Neural cell (in vitro differentiated cells): ENCODE data around the gene NCOA3. TPM values are rescaled to one million over a fixed set of nuclear protein-coding genes. Genes with fewer than 3 reads are reported as not detected.
"Not testable (repeated sequence)": the region's sequence is repeated elsewhere in the genome, so short reads cannot be mapped to it uniquely, and the experiment has no call there.

Experiments used
- H2AFZ ChIP-seq: fragments of 200-600, 300-800 bp; sonication (generic), shearing (Covaris generic); 2 replicates; pipeline ENCODE4 v1.6.0; 2014; ENCODE audit warnings: low read depth, mild to moderate bottlenecking, antibody characterized with exemption, low read length, moderate library complexity
- H3F3A ChIP-seq: fragments of 200-600 bp; shearing (Covaris generic); 2 replicates; pipeline ENCODE4 v1.6.1; 2016; ENCODE audit warnings: mild to moderate bottlenecking, moderate library complexity, mixed read lengths, antibody characterized with exemption, low read length; ENCODE audit not compliant: insufficient read depth, poor library complexity, severe bottlenecking
- H3K27ac ChIP-seq: fragments of 200-600, 300-800 bp; sonication (generic), shearing (Covaris generic); 2 replicates; pipeline ENCODE4 v1.5.1; 2014; ENCODE audit warnings: mild to moderate bottlenecking, low read length, moderate library complexity
- H3K27me3 ChIP-seq: fragments of 300-800, 200-600 bp; sonication (generic), shearing (Covaris generic); 2 replicates; pipeline ENCODE4 v1.6.0; 2014; ENCODE audit warnings: mild to moderate bottlenecking, low read depth, low read length, moderate library complexity; ENCODE audit not compliant: insufficient read depth
- H3K36me3 ChIP-seq: fragments of 300-800, 200-600 bp; sonication (generic), shearing (Covaris generic); 2 replicates; pipeline ENCODE4 v1.5.1; 2014; ENCODE audit warnings: mild to moderate bottlenecking, antibody characterized with exemption, low read length, moderate library complexity; ENCODE audit not compliant: insufficient read depth
- H3K4me2 ChIP-seq: fragments of 300-800, 200-600 bp; sonication (generic), shearing (Covaris generic); 2 replicates; pipeline ENCODE4 v1.6.0; 2014; ENCODE audit warnings: mild to moderate bottlenecking, low read length
- H3K4me3 ChIP-seq: fragments of 300-800, 200-600 bp; sonication (generic), shearing (Covaris generic); 2 replicates; pipeline ENCODE4 v1.5.1; 2014; ENCODE audit warnings: mild to moderate bottlenecking, low read length, moderate library complexity
- H3K79me2 ChIP-seq: fragments of 200-600 bp; shearing (Covaris generic); replicated peaks from 2 replicates; pipeline ENCODE4 v1.6.0; 2014; ENCODE audit warnings: mild to moderate bottlenecking, low read length, moderate library complexity; ENCODE audit not compliant: insufficient read depth
- H3K9ac ChIP-seq: fragments of 300-800, 200-600 bp; sonication (generic), shearing (Covaris generic); 2 replicates; pipeline ENCODE4 v1.6.1; 2016; ENCODE audit warnings: mild to moderate bottlenecking, low read length, mixed read lengths
- H3K9me2 ChIP-seq: fragments of 200-600 bp; shearing (Covaris generic); 2 replicates; pipeline ENCODE4 v1.6.1; 2016; ENCODE audit warnings: mild to moderate bottlenecking, low read length, mixed read lengths; ENCODE audit not compliant: insufficient read depth
- H3K9me3 ChIP-seq: fragments of 200-600, 300-800 bp; sonication (generic), shearing (Covaris generic); 2 replicates; pipeline ENCODE4 v1.6.1; 2016; ENCODE audit warnings: mild to moderate bottlenecking, mixed run types, low read length, moderate library complexity, mixed read lengths
- H4K20me1 ChIP-seq: fragments of 200-600 bp; shearing (Covaris generic); 2 replicates; pipeline ENCODE4 v1.6.1; 2016; ENCODE audit warnings: mild to moderate bottlenecking, mixed run types; ENCODE audit not compliant: insufficient read depth
- EP300 ChIP-seq: fragments of 450-650 bp; conservative IDR thresholded peaks from 2 replicates; pipeline ENCODE4 v1.6.1; 2014; ENCODE audit warnings: antibody characterized with exemption, mild to moderate bottlenecking, moderate library complexity; ENCODE audit not compliant: poor library complexity, severe bottlenecking
- EZH2 ChIP-seq: fragments of 200-600, 300-800 bp; shearing (Covaris generic), sonication (generic); IDR thresholded peaks from 2 replicates; pipeline ENCODE4 v1.6.1; 2014; ENCODE audit warnings: antibody characterized with exemption, low read length, borderline replicate concordance, mild to moderate bottlenecking; ENCODE audit not compliant: insufficient read depth, poor library complexity, severe bottlenecking
- MXI1 ChIP-seq: fragments of 450-650 bp; conservative IDR thresholded peaks from 2 replicates; pipeline ENCODE4 v1.6.1; 2014; ENCODE audit warnings: antibody characterized with exemption, mild to moderate bottlenecking; ENCODE audit not compliant: poor library complexity, severe bottlenecking
- POLR2AphosphoS5 ChIP-seq: IDR thresholded peaks from 2 replicates; pipeline ENCODE4 v1.6.1; 2012
- RAD21 ChIP-seq: fragments of 450-650 bp; conservative IDR thresholded peaks from 2 replicates; pipeline ENCODE4 v1.6.1; 2014; ENCODE audit warnings: antibody characterized with exemption, mild to moderate bottlenecking, moderate library complexity
- REST ChIP-seq: IDR thresholded peaks from 2 replicates; pipeline ENCODE4 v1.6.1; 2012; ENCODE audit warnings: borderline replicate concordance
- SMC3 ChIP-seq: fragments of 450-650 bp; conservative IDR thresholded peaks from 2 replicates; pipeline ENCODE4 v1.6.1; 2014; ENCODE audit warnings: antibody characterized with exemption, mild to moderate bottlenecking, moderate library complexity; ENCODE audit not compliant: poor library complexity
- TAF1 ChIP-seq: IDR thresholded peaks from 2 replicates; pipeline ENCODE4 v1.6.1; 2012; ENCODE audit warnings: low read depth
- polyA plus RNA-seq: library from polyadenylated mRNA; depleted of rRNA; stranded (reverse); fragments of >200 nt; gene quantifications from 2 replicates; pipeline ENCODE4 v1.2.3, GENCODE V29; 2014
- TF ChIP-seq, protein P1 (sequence below): fragments of 450-650 bp; IDR thresholded peaks from 2 replicates; pipeline ENCODE4 v1.5.1; 2014; ENCODE audit warnings: antibody characterized with exemption, mild to moderate bottlenecking, moderate library complexity; ENCODE audit not compliant: poor library complexity, severe bottlenecking

NCOA3 gene
- polyA plus RNA-seq, 1 donor from 2014 or later, result 14.2 TPM

DNA sequence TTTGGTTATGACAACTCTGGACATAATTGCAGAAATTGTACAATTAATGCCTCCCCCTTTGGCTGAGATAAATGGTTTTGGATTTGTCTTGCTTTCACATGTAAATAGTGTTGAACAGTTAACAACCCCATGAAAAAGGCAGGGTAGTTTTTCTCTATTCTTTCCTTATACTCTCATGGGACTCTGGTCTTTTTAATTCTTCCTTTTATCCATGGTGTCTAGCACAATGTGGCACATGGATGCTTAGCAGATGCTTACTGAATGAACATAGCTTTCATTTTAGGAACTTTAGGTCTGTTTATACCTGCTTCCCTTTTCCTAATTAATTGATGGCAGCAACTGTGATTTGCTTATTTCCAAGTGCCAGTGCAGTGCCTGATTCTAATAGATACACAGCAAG lies 75.6 kb downstream of the NCOA3 start:
- Histone ChIP-seq H3K4me2 (no peak overlapping the region), H3F3A (no peaks in the 10 kb centered on the region), H4K20me1 (no peaks in the 10 kb centered on the region), H3K27me3 (no peaks in the 10 kb centered on the region), H3K9me2 (no peaks in the 10 kb centered on the region), H3K36me3 (no peaks in the 10 kb centered on the region), H3K9ac (no peak overlapping the region), H3K27ac (no peak overlapping the region), H2AFZ (no peak overlapping the region), H3K4me3 (no peak overlapping the region), H3K79me2 (peaks cover 8% of the 10 kb centered on the region), H3K9me3 (no peaks in the 10 kb centered on the region)
- TF ChIP-seq TAF1, result no peak
- TF ChIP-seq POLR2AphosphoS5, result no peak
- TF ChIP-seq EP300, result no peak

- H4K20me1 ChIP-seq, result no peaks in the 10 kb centered on the region
- H3K36me3 ChIP-seq, result no peaks in the 10 kb centered on the region
- no peaks in the 10 kb centered on the region for H3K27me3 ChIP-seq
- H3K9me3 ChIP-seq, result no peaks in the 10 kb centered on the region
- H3K9me2 ChIP-seq, result no peaks in the 10 kb centered on the region
- no peak overlapping the region for H3K27ac ChIP-seq
- peaks cover 8% of the 10 kb centered on the region for H3K79me2 ChIP-seq
- H3K9ac ChIP-seq, result no peak overlapping the region
- H3K4me2 ChIP-seq, result no peak overlapping the region
- H2AFZ ChIP-seq, result no peak overlapping the region
- TF ChIP-seq POLR2AphosphoS5 (no peak), REST (no peak), MXI1 (no peak), EZH2 (no peak)
- H3K4me3 ChIP-seq, result no peak overlapping the region
- no peaks in the 10 kb centered on the region for H3F3A ChIP-seq
Observed at GRCh38 chr20:47578543-47578942, 76.9 kb downstream of the NCOA3 start.

GRCh38 chr20:47580686-47581085 lies 79.0 kb downstream of the NCOA3 start:
- not testable (repeated sequence) for H4K20me1 ChIP-seq, H3F3A ChIP-seq, H3K9me2 ChIP-seq, H3K36me3 ChIP-seq, H3K4me2 ChIP-seq, H3K9me3 ChIP-seq, H3K27ac ChIP-seq, H3K79me2 ChIP-seq, H3K4me3 ChIP-seq, H3K9ac ChIP-seq, H3K27me3 ChIP-seq, H2AFZ ChIP-seq

GRCh38 chr20:47581090-47581489 lies 79.4 kb downstream of the NCOA3 start:
- H3K9ac ChIP-seq, result no peak overlapping the region
- H2AFZ ChIP-seq, result no peak overlapping the region
- H3K27me3 ChIP-seq, result no peaks in the 10 kb centered on the region
- H4K20me1 ChIP-seq, result no peaks in the 10 kb centered on the region
- no peak overlapping the region for H3K4me2 ChIP-seq
- H3K36me3 ChIP-seq, result no peaks in the 10 kb centered on the region
- H3K9me3 ChIP-seq, result no peaks in the 10 kb centered on the region
- no peaks in the 10 kb centered on the region for H3K9me2 ChIP-seq
- peaks cover 8% of the 10 kb centered on the region for H3K79me2 ChIP-seq
- no peak overlapping the region for H3K27ac ChIP-seq
- H3K4me3 ChIP-seq, result no peak overlapping the region
- TF ChIP-seq EZH2 (no peak), EP300 (no peak), REST (no peak), RAD21 (no peak), SMC3 (no peak), POLR2AphosphoS5 (no peak), MXI1 (no peak)
- TF ChIP-seq, protein P1, sequence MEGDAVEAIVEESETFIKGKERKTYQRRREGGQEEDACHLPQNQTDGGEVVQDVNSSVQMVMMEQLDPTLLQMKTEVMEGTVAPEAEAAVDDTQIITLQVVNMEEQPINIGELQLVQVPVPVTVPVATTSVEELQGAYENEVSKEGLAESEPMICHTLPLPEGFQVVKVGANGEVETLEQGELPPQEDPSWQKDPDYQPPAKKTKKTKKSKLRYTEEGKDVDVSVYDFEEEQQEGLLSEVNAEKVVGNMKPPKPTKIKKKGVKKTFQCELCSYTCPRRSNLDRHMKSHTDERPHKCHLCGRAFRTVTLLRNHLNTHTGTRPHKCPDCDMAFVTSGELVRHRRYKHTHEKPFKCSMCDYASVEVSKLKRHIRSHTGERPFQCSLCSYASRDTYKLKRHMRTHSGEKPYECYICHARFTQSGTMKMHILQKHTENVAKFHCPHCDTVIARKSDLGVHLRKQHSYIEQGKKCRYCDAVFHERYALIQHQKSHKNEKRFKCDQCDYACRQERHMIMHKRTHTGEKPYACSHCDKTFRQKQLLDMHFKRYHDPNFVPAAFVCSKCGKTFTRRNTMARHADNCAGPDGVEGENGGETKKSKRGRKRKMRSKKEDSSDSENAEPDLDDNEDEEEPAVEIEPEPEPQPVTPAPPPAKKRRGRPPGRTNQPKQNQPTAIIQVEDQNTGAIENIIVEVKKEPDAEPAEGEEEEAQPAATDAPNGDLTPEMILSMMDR, result no peak
- H3F3A ChIP-seq, result no peaks in the 10 kb centered on the region
